IPS-20b (cell line): ENCODE measurements around the gene ACTRT2.

Source experiments
- H3K27ac ChIP-seq: one replicate; pipeline ENCODE4 v1.5.1; 2013; ENCODE audit warnings: low read length
- H3K27me3 ChIP-seq: 2 replicates; pipeline ENCODE4 v1.6.1; 2013; ENCODE audit warnings: mild to moderate bottlenecking, low read length, inconsistent platforms; ENCODE audit not compliant: insufficient read depth
- H3K36me3 ChIP-seq: 2 replicates; pipeline ENCODE4 v1.6.1; 2013; ENCODE audit warnings: low read depth, mild to moderate bottlenecking, inconsistent platforms, low read length, moderate library complexity; ENCODE audit not compliant: insufficient read depth
- H3K4me1 ChIP-seq: 2 replicates; pipeline ENCODE4 v1.6.1; 2013; ENCODE audit warnings: mild to moderate bottlenecking, control low read depth, inconsistent platforms, low read length, moderate library complexity; ENCODE audit not compliant: insufficient read depth
- H3K4me3 ChIP-seq: 2 replicates; pipeline ENCODE4 v1.5.1; 2013; ENCODE audit warnings: mild to moderate bottlenecking, low read length, inconsistent platforms
- H3K9ac ChIP-seq: 2 replicates; pipeline ENCODE4 v1.6.1; 2013; ENCODE audit warnings: low read depth, mild to moderate bottlenecking, inconsistent platforms, low read length, moderate library complexity
- H3K9me3 ChIP-seq: 2 replicates; pipeline ENCODE4 v1.6.1; 2013; ENCODE audit warnings: mild to moderate bottlenecking, low read depth, low read length, inconsistent platforms; ENCODE audit not compliant: insufficient read depth

Gene ACTRT2

DNA sequence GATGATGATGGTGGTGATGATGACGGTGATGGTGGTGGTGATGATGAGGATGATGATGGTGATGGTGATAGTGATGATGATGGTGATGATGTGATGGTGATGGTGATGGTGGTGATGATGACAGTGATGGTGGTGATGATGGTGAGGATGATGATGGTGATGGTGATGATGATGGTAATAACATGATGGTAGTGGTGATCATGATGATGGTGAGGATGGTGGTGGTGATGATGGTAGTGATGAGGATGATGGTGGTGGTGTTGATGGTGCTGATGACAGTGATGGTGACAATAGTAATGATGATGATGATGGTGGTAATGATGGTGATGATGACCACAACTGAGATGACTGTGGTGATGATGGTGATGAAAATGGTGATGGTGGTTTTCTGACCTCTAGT lies 4.9 kb downstream of the ACTRT2 start:
- no peaks in the 10 kb centered on the region for H3K36me3 ChIP-seq
- peaks cover 3% of the 10 kb centered on the region; the same call in 1 of the 2 replicates for H3K4me1 ChIP-seq
- H3K27ac ChIP-seq: no peak overlapping the region
- H3K4me3 ChIP-seq: no peak overlapping the region
- H3K9me3 ChIP-seq: peaks cover 7% of the 10 kb centered on the region
- no peaks in the 10 kb centered on the region for H3K27me3 ChIP-seq
- no peak overlapping the region for H3K9ac ChIP-seq

DNA sequence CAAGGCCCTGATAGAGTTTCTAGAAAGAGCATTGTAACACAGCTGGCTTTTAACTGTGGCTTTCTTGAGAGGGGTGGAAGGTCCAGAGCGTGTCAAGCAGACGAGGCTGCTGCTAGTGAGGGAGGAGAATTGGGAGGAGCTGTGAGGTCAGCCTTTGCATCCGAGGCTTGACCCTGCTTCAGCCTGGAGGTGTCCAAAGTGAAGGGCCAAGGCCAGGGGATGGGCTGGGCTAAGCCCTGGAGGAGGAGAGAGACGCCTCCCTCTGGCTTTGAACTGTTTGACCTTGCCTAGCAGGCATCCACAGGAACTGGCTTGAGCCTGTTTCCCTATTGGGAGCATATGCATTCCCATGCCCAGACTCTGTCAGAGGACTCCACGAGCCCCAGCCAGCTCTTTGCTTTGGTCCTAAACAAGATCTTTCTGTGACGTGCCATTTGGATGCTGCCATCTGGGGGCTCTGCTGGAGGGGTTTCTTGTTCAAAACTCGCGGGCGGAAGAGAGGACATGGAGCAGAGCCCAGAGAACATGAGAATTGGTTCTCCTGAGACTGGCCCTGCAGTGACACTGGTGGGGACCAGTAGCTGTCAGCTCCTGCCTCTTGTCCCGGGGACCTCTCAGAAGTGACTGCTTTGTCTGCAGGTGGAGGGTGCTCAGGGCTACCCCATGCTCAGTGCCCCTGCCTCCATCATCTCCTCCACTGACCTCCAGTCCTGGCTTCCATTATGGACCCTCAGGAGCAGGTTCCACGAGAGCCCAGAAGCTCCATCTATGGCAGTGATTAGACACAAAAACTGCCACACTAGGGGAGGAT lies 5.5 kb downstream of the ACTRT2 start:
- H3K4me1 ChIP-seq: no peaks in the 10 kb centered on the region
- no peaks in the 10 kb centered on the region for H3K36me3 ChIP-seq
- H3K9me3 ChIP-seq: peaks cover 7% of the 10 kb centered on the region
- H3K27me3 ChIP-seq: no peaks in the 10 kb centered on the region
- no peak overlapping the region for H3K9ac ChIP-seq
- H3K27ac ChIP-seq: no peak overlapping the region
- no peak overlapping the region for H3K4me3 ChIP-seq

GRCh38 chr1:3027611-3028371 lies 6.5 kb downstream of the ACTRT2 start:
- Histone ChIP-seq H3K4me3 (no peak overlapping the region), H3K4me1 (no peaks in the 10 kb centered on the region), H3K9me3 (peaks cover 7% of the 10 kb centered on the region), H3K9ac (no peak overlapping the region), H3K36me3 (no peaks in the 10 kb centered on the region), H3K27me3 (no peaks in the 10 kb centered on the region), H3K27ac (no peak overlapping the region)

GRCh38 chr1:3028531-3029282 lies 7.4 kb downstream of the ACTRT2 start:
- H3K4me1 ChIP-seq: no peaks in the 10 kb centered on the region
- H3K9ac ChIP-seq: no peak overlapping the region
- no peaks in the 10 kb centered on the region for H3K36me3 ChIP-seq
- no peaks in the 10 kb centered on the region for H3K27me3 ChIP-seq
- peaks cover 7% of the 10 kb centered on the region for H3K9me3 ChIP-seq
- H3K27ac ChIP-seq: no peak overlapping the region
- H3K4me3 ChIP-seq: no peak overlapping the region

GRCh38 chr1:3029481-3029961 lies 8.3 kb downstream of the ACTRT2 start:
- no peaks in the 10 kb centered on the region for H3K36me3 ChIP-seq
- H3K4me1 ChIP-seq: no peaks in the 10 kb centered on the region
- peaks cover 7% of the 10 kb centered on the region for H3K9me3 ChIP-seq
- H3K9ac ChIP-seq: no peak overlapping the region
- H3K4me3 ChIP-seq: no peak overlapping the region
- H3K27ac ChIP-seq: no peak overlapping the region
- H3K27me3 ChIP-seq: no peaks in the 10 kb centered on the region

GRCh38 chr1:3029991-3030662 lies 8.9 kb downstream of the ACTRT2 start:
- Histone ChIP-seq H3K9ac (no peak overlapping the region), H3K4me1 (no peaks in the 10 kb centered on the region), H3K36me3 (no peaks in the 10 kb centered on the region), H3K4me3 (no peak overlapping the region), H3K27ac (no peak overlapping the region), H3K27me3 (no peaks in the 10 kb centered on the region), H3K9me3 (peaks cover 7% of the 10 kb centered on the region)

DNA sequence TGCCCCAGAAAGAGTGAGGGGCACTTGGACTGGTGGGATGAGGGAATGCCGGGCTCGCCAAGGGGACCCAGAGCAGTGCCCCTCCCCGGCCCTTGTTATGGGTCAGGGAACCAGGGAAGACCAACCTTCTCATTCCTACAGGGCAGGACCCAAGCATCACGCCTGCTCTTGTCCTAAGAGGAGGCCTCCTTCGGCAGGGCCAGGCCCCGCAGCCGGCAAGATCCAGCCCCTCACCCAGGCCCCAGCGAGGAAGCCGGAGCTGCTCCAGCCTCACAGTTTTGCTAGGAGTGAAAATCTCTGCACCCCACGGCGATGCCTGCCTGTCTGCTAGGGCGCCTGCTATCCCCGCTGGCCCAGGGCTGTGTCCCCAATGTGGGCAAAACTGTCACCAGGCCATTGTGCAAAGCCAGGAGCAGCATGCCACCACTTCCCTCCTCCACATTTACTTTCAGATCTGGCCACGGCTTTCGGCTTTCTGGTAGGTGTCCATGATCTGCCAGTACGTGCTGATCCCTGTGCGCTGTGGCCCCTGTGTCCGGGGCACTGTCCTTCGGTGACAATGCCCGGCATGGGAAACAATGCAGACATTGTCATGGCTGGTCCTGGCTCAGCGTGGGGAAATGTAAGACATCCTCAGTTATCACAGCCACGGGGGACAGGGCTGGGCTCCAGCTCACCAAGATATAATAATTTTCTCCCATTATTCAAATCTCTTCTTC lies 9.6 kb downstream of the ACTRT2 start:
- H3K4me1 ChIP-seq: no peaks in the 10 kb centered on the region
- H3K36me3 ChIP-seq: no peaks in the 10 kb centered on the region
- no peak overlapping the region for H3K4me3 ChIP-seq
- H3K9me3 ChIP-seq: peaks cover 4% of the 10 kb centered on the region
- H3K27ac ChIP-seq: no peak overlapping the region
- H3K27me3 ChIP-seq: no peaks in the 10 kb centered on the region
- no peak overlapping the region for H3K9ac ChIP-seq

DNA sequence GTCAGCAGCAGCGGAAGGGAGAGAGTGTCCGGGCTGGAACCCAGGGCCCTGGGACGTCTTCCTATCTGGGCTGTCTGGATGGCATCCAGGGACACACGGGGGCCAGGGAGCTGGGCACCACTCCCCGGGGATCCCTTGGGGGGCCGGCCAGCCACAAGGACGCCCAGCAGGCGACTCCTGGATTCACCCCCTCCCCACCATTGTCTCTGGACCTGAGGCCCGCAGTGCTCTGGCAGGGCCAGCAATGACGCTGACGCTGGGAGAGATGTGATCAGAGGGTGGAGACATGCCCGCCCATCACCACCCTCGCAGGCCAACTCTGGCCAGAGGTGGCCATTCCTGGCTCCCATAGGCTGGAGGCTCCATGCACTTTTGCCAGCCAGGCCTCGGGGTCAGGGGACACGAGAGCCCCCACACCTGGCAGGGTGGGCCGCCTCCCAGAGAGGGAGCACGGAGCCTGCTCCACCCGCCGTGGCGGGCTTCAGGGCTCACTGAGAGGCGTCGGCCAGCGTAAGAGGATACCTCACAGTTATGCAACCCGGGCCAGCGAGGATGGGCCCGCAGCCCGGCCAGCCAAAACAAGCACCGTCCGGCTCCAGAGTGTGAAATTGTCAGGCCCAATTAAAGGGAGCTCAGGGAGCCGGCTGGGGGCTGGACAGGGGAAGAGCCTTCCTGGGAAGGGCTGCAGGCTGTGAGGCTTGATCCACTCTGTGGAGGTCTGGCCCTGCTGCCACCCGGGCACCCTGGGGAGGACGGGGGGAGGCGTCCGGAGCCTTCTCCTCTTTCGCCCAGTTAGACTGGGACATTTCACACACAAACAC lies 10.3 kb downstream of the ACTRT2 start:
- Histone ChIP-seq H3K27ac (no peak overlapping the region), H3K9ac (no peak overlapping the region), H3K27me3 (no peaks in the 10 kb centered on the region), H3K4me3 (no peak overlapping the region), H3K9me3 (no peaks in the 10 kb centered on the region), H3K36me3 (no peaks in the 10 kb centered on the region), H3K4me1 (no peaks in the 10 kb centered on the region)

DNA sequence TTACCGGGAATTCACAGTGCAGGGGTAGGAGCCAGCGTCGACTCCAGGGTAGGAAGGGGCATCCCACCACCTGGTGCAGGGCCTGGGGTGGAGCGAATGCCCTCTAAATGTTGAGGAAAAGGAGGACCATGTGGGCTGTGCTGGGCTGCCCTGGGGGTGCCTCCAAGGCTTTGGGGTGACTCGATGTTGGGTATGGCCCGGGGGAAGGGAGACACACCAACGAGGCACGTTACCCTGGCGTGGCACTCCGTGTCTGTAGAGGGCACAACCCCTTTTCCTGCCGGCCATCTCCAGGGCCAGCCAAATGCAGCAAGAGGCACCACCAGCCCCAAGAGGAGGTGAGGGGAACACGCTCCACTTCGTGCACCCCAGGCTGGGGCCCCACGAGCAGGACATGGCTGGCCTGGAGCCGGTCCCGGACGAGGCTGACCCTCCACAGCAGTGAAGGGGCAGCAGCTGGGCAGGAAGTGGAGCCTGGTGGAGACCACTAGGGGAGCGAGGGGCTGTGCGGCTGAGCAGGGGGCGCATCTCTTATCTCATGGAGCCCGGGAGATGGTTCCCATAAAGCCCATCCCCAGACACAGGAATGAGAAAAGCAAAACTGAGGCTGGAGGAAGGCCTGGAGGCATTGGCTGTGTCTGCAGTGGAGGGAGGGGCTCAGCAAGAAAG lies 11.2 kb downstream of the ACTRT2 start:
- Histone ChIP-seq H3K36me3 (no peaks in the 10 kb centered on the region), H3K9ac (no peak overlapping the region), H3K4me3 (no peak overlapping the region), H3K9me3 (no peaks in the 10 kb centered on the region), H3K27me3 (no peaks in the 10 kb centered on the region), H3K27ac (no peak overlapping the region), H3K4me1 (no peaks in the 10 kb centered on the region)
